Astrocyte (in vitro differentiated cells and primary cell): Measurements from ENCODE around the gene TMPRSS3.

ENCODE experiments used
- EZH2 ChIP-seq: IDR thresholded peaks from 2 replicates; pipeline ENCODE4 v1.6.1; 2012; ENCODE audit warnings: mild to moderate bottlenecking, low read length, inconsistent platforms; ENCODE audit not compliant: insufficient read depth
- TF ChIP-seq, protein P1 (sequence below): IDR thresholded peaks from 2 replicates; pipeline ENCODE4 v1.5.1; 2011; ENCODE audit warnings: low read depth, mild to moderate bottlenecking, inconsistent platforms, low read length, moderate library complexity; ENCODE audit not compliant: insufficient read depth

DNA sequence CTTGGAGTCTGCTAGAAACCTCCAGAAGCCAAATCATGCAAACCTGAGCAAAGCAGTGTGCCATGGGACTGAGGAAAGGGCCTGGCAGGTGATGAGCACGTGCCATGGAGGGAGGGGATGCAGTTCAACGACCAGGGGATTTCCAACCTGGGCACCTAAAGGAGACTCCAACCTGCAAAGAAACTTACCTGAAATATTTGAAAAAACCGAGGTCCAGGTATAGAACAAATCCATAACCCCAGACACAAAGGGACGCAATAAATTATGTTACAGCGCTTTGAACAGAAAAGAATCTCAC, 16.7 kb upstream of the TMPRSS3 start:
- TF ChIP-seq, protein P1, sequence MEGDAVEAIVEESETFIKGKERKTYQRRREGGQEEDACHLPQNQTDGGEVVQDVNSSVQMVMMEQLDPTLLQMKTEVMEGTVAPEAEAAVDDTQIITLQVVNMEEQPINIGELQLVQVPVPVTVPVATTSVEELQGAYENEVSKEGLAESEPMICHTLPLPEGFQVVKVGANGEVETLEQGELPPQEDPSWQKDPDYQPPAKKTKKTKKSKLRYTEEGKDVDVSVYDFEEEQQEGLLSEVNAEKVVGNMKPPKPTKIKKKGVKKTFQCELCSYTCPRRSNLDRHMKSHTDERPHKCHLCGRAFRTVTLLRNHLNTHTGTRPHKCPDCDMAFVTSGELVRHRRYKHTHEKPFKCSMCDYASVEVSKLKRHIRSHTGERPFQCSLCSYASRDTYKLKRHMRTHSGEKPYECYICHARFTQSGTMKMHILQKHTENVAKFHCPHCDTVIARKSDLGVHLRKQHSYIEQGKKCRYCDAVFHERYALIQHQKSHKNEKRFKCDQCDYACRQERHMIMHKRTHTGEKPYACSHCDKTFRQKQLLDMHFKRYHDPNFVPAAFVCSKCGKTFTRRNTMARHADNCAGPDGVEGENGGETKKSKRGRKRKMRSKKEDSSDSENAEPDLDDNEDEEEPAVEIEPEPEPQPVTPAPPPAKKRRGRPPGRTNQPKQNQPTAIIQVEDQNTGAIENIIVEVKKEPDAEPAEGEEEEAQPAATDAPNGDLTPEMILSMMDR, result no peak
- no peak for TF ChIP-seq EZH2
